Pancreas (tissue), 10 donors: Measurements from ENCODE around the gene KLHDC7B. TPM values are rescaled to one million over a fixed set of nuclear protein-coding genes. Genes with fewer than 3 reads are reported as not detected.

Source experiments
- ATAC-seq, 4 donors: fragments of 200-7000 bp; cut with Tn5 transposase; one replicate each; pipeline versions ENCODE4 v1.8.0 to v1.9.1; 2020; ENCODE audit warnings: mild to moderate bottlenecking in 4 of 4, moderate library complexity in 4 of 4
- DNase-seq, 6 donors: peaks; one replicate each; pipeline ENCODE4 v3.0.0-alpha.2; 2020
- FAIRE-seq: peaks from 2 replicates; lab custom pipeline; 2012; peaks lifted over from hg19 to GRCh38; lab: Jason Lieb, UNC
- H3K27ac ChIP-seq, 4 donors: fragments of 200-600 bp; sonication (generic); 1 replicate in 3 of 4; 2 replicates in 1 of 4; pipeline versions ENCODE4 v1.5.0 to v1.8.0; 2020
- H3K27me3 ChIP-seq, 4 donors: fragments of 200-600 bp; one replicate each; pipeline ENCODE4 v1.8.0; 2021
- H3K36me3 ChIP-seq, 3 donors: fragments of 200-600 bp; sonication (generic) in 1 of 3; one replicate each; pipeline versions ENCODE4 v1.5.0 to v1.8.0; 2020 to 2021
- H3K4me1 ChIP-seq, 3 donors: fragments of 200-600 bp; one replicate each; pipeline ENCODE4 v1.8.0; 2021
- H3K4me3 ChIP-seq, 4 donors: fragments of 200-600 bp; sonication (generic) in 2 of 4; one replicate each; pipeline versions ENCODE4 v1.5.0 to v1.8.0; 2020 to 2021
- H3K9me3 ChIP-seq, 4 donors: fragments of 200-600 bp; one replicate each; pipeline ENCODE4 v1.8.0; 2021
- CTCF ChIP-seq, 4 donors: fragments of 200-600 bp; sonication (generic) in 3 of 4; IDR thresholded peaks; one replicate each; pipeline versions ENCODE4 v1.5.0 to v1.8.0; 2021; ENCODE audit warnings: antibody characterized with exemption in 4 of 4
- WGBS, 2 donors: extraction: QIAGEN DNeasy Blood & Tissue Kit; methylation state at CpG; one replicate each; pipeline ENCODE4 v1.1.7; 2013; 5-methylcytosine and 5-hydroxymethylcytosine counted together
- intact Hi-C, 3 donors: fragments of 100-400 bp; cut with DNase I; formaldehyde crosslinking; loops; one replicate each; pipeline versions ENCODE4 v1.11.1 to v1.14.2; 2022
- polyA plus RNA-seq, 2 donors: library from polyadenylated mRNA; stranded (reverse); fragments of 200-250 nt; gene quantifications; one replicate each; pipeline ENCODE4 v1.2.3, GENCODE V29; 2013
- total RNA-seq, 6 donors: library from RNA; stranded (reverse); fragmentation: NEBNext Ultra II Directional in 4 of 6; extraction: Animal tissue kit (Norgen Biotek cat#: 25700) in 4 of 6; gene quantifications; one replicate each; pipeline versions ENCODE4 v1.2.1 to v1.2.4, GENCODE V29; 2021 to 2023
- donor health status: healthy with polysubstance abuse.
- donor health status: DM: no; HTN: no; CAD: no; lungs with moderate emphysema.
- donor health status: DM: no; HTN: no; CAD: no.
- donor health status: control.
- donor health status: control.
- donor health status: Bipolar disorder and iron deficiency.
- donor health status: DM: yes; HTN: yes; CAD: no.
- donor health status: DM: no; HTN: no; CAD: no.
- donor health status: DM: no; HTN: no; CAD: no.
- donor health status: DM: yes; HTN: yes; CAD: no.

KLHDC7B gene
- total and polyA plus RNA-seq, 8 donors: 0.03 to 2.1 (median 0.15) TPM; not detected in 1

- no peak for FAIRE-seq
- H3K27me3 ChIP-seq: no peaks in the 10 kb centered on the region
- TF ChIP-seq CTCF (IDR thresholded peaks at IDR 0.05): no peak
- peaks cover 5 to 7% (median 6%) of the 10 kb centered on the region in 3 donors for H3K4me1 ChIP-seq
- peaks cover 0 to 52% (median 19%) of the 10 kb centered on the region in 3 donors for H3K36me3 ChIP-seq
- peak in 1 of 6 donors; percentile 62 for DNase-seq
- H3K27ac ChIP-seq: no peak overlapping the region
- no peaks in the 10 kb centered on the region for H3K9me3 ChIP-seq
- WGBS, 2 donors: 92 to 95% methylated on average over 13 of the region's 13 CpGs
- ATAC-seq: no peak
- H3K4me3 ChIP-seq: no peak overlapping the region
- intact Hi-C loops: no loop called here
Observed at GRCh38 chr22:50520826-50521453, 24.8 kb upstream of the KLHDC7B start.

GRCh38 chr22:50521710-50522109 lies 24.0 kb upstream of the KLHDC7B start:
- peaks cover 5 to 7% (median 6%) of the 10 kb centered on the region in 3 donors for H3K4me1 ChIP-seq
- no peaks in the 10 kb centered on the region for H3K9me3 ChIP-seq
- no peak for ATAC-seq
- H3K27me3 ChIP-seq: no peaks in the 10 kb centered on the region
- intact Hi-C loops: no loop called here
- WGBS, 2 donors: 94% methylated on average over 10 of the region's 10 CpGs
- no peak overlapping the region for H3K27ac ChIP-seq
- H3K36me3 ChIP-seq: peaks cover 0 to 52% (median 19%) of the 10 kb centered on the region in 3 donors
- no peak for FAIRE-seq
- no peak for TF ChIP-seq CTCF (IDR thresholded peaks at IDR 0.05)
- no peak for DNase-seq
- no peak overlapping the region for H3K4me3 ChIP-seq

GRCh38 chr22:50522208-50522805 lies 23.4 kb upstream of the KLHDC7B start:
- H3K27ac ChIP-seq: no peak overlapping the region
- WGBS, 2 donors: 92% methylated on average over 13 to 15 of the region's 15 CpGs
- DNase-seq: peak in 1 of 6 donors; percentile 65

GRCh38 chr22:50522806-50523438 lies 22.8 kb upstream of the KLHDC7B start:
- Histone ChIP-seq H3K36me3 (peaks cover 0 to 43% (median 19%) of the 10 kb centered on the region in 3 donors), H3K4me1 (peaks cover 5 to 7% (median 6%) of the 10 kb centered on the region in 3 donors), H3K27ac (no peak overlapping the region), H3K4me3 (no peak overlapping the region), H3K9me3 (no peaks in the 10 kb centered on the region), H3K27me3 (no peaks in the 10 kb centered on the region)
- intact Hi-C loops: no loop called here
- DNase-seq: peak in 1 of 6 donors; percentile 66
- no peak for TF ChIP-seq CTCF (IDR thresholded peaks at IDR 0.05)
- no peak for ATAC-seq
- WGBS, 2 donors: 85 to 87% methylated on average over 22 of the region's 22 CpGs
- no peak for FAIRE-seq

More at GRCh38 chr22:50522208-50522805, 23.4 kb upstream of the KLHDC7B start:
- Histone ChIP-seq H3K27me3 (no peaks in the 10 kb centered on the region), H3K36me3 (peaks cover 0 to 49% (median 19%) of the 10 kb centered on the region in 3 donors), H3K9me3 (no peaks in the 10 kb centered on the region), H3K4me3 (no peak overlapping the region), H3K4me1 (peaks cover 5 to 7% (median 6%) of the 10 kb centered on the region in 3 donors)
- intact Hi-C loops: no loop called here
- no peak for TF ChIP-seq CTCF (IDR thresholded peaks at IDR 0.05)
- FAIRE-seq: no peak
- ATAC-seq: no peak
